Endodermal cell (in vitro differentiated cells): Measurements from ENCODE around the gene CACNA2D2. TPM values are rescaled to one million over a fixed set of nuclear protein-coding genes. Genes with fewer than 3 reads are reported as not detected.

Source experiments
- DNase-seq: peaks from one replicate; pipeline ENCODE4 v3.0.0-alpha.2; 2017
- H3K27ac ChIP-seq: 2 replicates; pipeline ENCODE4 v1.5.1; 2013; ENCODE audit warnings: mild to moderate bottlenecking, low read depth, low read length, moderate library complexity
- H3K27me3 ChIP-seq: 2 replicates; pipeline ENCODE4 v1.6.1; 2013; ENCODE audit warnings: mild to moderate bottlenecking, low read length, moderate library complexity; ENCODE audit not compliant: insufficient read depth, control insufficient read depth, poor library complexity, severe bottlenecking
- H3K36me3 ChIP-seq: 2 replicates; pipeline ENCODE4 v1.7.0; 2013; ENCODE audit warnings: mild to moderate bottlenecking, low read length, moderate library complexity; ENCODE audit not compliant: control insufficient read depth, insufficient read depth
- H3K4me1 ChIP-seq: one replicate; pipeline ENCODE4 v1.7.0; 2013; ENCODE audit warnings: low read length; ENCODE audit not compliant: control insufficient read depth, insufficient read depth
- H3K4me3 ChIP-seq: 2 replicates; pipeline ENCODE4 v1.5.1; 2013; ENCODE audit warnings: mild to moderate bottlenecking, low read length, moderate library complexity
- H3K9ac ChIP-seq: 2 replicates; pipeline ENCODE4 v1.6.1; 2013; ENCODE audit warnings: mild to moderate bottlenecking, low read length, moderate library complexity; ENCODE audit not compliant: poor library complexity, severe bottlenecking; ENCODE audit errors: extremely low read depth
- H3K9me3 ChIP-seq: 2 replicates; pipeline ENCODE4 v1.6.1; 2013; ENCODE audit warnings: mild to moderate bottlenecking, low read length, moderate library complexity; ENCODE audit not compliant: control insufficient read depth
- H3K27ac Mint-ChIP-seq: 2 replicates; pipeline ENCODE4 v1.8.0; 2020; ENCODE audit warnings: mixed read lengths
- H3K27me3 Mint-ChIP-seq: 2 replicates; pipeline ENCODE4 v1.8.0; 2021; ENCODE audit warnings: mild to moderate bottlenecking, mixed read lengths; ENCODE audit not compliant: insufficient read depth
- H3K36me3 Mint-ChIP-seq: 2 replicates; pipeline ENCODE4 v1.8.0; 2020; ENCODE audit warnings: low read depth, mixed read lengths
- H3K4me1 Mint-ChIP-seq: 2 replicates; pipeline ENCODE4 v1.8.0; 2020; ENCODE audit warnings: mixed read lengths
- H3K4me3 Mint-ChIP-seq: 2 replicates; pipeline ENCODE4 v1.8.0; 2020; ENCODE audit warnings: mild to moderate bottlenecking, moderate library complexity, mixed read lengths
- H3K9me3 Mint-ChIP-seq: 2 replicates; pipeline ENCODE4 v1.8.0; 2020; ENCODE audit warnings: mild to moderate bottlenecking, mixed read lengths
- WGBS, 2 experiments: methylation state at CpG; one replicate each; pipeline versions ENCODE4 v1.1.5 to v1.1.7; 2013; ENCODE audit warnings: missing lambda C conversion rate in 2 of 2, mixed read lengths in 1 of 2; ENCODE audit not compliant: insufficient coverage in 1 of 2, insufficient read length in 1 of 2; 5-methylcytosine and 5-hydroxymethylcytosine counted together
- total RNA-seq, 2 donors: library from RNA; stranded (reverse); fragmentation: NEBNext Ultra II Directional in 1 of 2; extraction: Animal tissue kit (Norgen Biotek cat#: 25700) in 1 of 2; gene quantifications; 2 replicates in 1 of 2; 3 replicates in 1 of 2; pipeline ENCODE4 v1.2.1, GENCODE V29; 2021
- TF ChIP-seq, protein P1 (sequence below): fragments of 200-600 bp; sonication (generic); conservative IDR thresholded peaks from 2 replicates; pipeline ENCODE4 v1.5.0; 2021; ENCODE audit warnings: antibody characterized with exemption, mild to moderate bottlenecking

CACNA2D2 gene
- total RNA-seq, 2 donors from 2014 or later = 17.6 to 20.7 TPM

DNA sequence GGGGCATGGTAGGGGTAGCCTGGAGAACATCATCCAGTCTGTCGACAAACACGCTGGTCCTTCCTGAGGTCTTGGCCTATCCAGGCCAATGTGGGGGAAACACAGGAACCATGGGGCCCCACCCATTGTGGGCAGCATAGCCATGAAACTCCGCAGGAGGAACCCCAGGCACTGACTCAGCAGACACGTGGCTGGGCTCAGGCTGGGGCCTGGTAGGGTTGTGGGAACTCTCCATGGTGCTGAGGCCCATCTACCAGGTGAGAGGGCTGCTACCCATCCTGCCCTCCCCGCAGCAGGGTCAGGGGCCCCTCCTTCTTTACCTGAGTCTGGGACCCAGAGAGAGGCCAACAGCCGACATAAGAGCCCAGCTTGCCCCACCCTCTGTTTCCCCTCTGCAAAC, 22.6 kb upstream of the CACNA2D2 start:
- H3K9me3 ChIP-seq = no peaks in the 10 kb centered on the region
- H3K9me3 Mint-ChIP-seq = no peaks in the 10 kb centered on the region
- no peak overlapping the region for H3K4me3 ChIP-seq
- no peak overlapping the region for H3K4me3 Mint-ChIP-seq
- H3K36me3 Mint-ChIP-seq = no peaks in the 10 kb centered on the region
- H3K27ac ChIP-seq = no peak overlapping the region
- H3K27me3 Mint-ChIP-seq = peaks cover 13% of the 10 kb centered on the region
- no peaks in the 10 kb centered on the region for H3K4me1 ChIP-seq
- 41 to 43% methylated on average over 4 to 6 of the region's 6 CpGs for WGBS, 2 experiments
- H3K36me3 ChIP-seq = no peaks in the 10 kb centered on the region
- TF ChIP-seq, protein P1, sequence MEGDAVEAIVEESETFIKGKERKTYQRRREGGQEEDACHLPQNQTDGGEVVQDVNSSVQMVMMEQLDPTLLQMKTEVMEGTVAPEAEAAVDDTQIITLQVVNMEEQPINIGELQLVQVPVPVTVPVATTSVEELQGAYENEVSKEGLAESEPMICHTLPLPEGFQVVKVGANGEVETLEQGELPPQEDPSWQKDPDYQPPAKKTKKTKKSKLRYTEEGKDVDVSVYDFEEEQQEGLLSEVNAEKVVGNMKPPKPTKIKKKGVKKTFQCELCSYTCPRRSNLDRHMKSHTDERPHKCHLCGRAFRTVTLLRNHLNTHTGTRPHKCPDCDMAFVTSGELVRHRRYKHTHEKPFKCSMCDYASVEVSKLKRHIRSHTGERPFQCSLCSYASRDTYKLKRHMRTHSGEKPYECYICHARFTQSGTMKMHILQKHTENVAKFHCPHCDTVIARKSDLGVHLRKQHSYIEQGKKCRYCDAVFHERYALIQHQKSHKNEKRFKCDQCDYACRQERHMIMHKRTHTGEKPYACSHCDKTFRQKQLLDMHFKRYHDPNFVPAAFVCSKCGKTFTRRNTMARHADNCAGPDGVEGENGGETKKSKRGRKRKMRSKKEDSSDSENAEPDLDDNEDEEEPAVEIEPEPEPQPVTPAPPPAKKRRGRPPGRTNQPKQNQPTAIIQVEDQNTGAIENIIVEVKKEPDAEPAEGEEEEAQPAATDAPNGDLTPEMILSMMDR = no peak
- DNase-seq = peak; percentile 94
- H3K27ac Mint-ChIP-seq = no peak overlapping the region
- H3K27me3 ChIP-seq = peaks cover 11% of the 10 kb centered on the region
- peaks cover 22% of the 10 kb centered on the region for H3K4me1 Mint-ChIP-seq
- no peak overlapping the region for H3K9ac ChIP-seq

DNA sequence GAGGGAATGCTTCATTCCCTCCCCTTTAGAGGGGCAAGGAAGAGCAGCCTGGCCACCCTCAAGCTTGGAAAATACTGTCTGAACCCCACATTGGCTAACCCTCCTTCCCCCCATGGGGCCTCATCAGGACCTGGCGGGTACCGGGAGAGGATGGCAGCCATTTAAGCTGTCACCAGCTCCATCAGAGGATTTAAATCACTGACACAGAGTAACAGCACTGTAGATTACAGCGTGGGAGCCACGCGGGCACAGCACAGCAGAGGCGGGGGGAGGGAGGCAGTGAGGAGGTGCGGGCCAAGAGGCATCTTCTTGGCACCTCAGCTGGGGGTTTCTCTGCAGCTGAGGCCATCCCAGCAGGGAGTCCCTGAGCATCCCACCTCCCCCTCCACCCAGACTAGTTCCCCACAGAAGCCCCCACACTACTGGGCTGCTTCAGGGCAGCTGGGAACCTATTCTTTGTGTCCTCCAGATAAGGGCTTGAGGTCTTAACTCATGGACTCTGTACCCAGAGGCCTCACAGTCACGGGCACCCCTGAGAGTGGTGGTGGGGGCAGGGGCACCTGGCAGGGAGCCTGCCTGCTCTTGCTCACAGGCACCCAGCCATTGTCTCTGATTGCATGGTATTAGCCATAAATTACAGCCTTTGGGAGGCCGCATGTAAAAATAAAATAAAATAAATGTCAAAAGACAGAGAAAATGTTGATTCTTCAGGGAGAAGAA, 21.9 kb upstream of the CACNA2D2 start:
- H3K27me3 Mint-ChIP-seq = peaks cover 8% of the 10 kb centered on the region
- no peak overlapping the region for H3K9ac ChIP-seq
- H3K27me3 ChIP-seq = peaks cover 5% of the 10 kb centered on the region
- no peaks in the 10 kb centered on the region for H3K36me3 ChIP-seq
- H3K4me1 ChIP-seq = no peaks in the 10 kb centered on the region
- H3K9me3 Mint-ChIP-seq = no peaks in the 10 kb centered on the region
- no peak overlapping the region for H3K4me3 Mint-ChIP-seq
- 79 to 84% methylated on average over 5 to 9 of the region's 9 CpGs for WGBS, 2 experiments
- peaks cover 28% of the 10 kb centered on the region for H3K4me1 Mint-ChIP-seq
- DNase-seq = peak; percentile 45
- TF ChIP-seq, protein P1 = no peak
- no peak overlapping the region for H3K27ac Mint-ChIP-seq
- H3K36me3 Mint-ChIP-seq = no peaks in the 10 kb centered on the region
- H3K9me3 ChIP-seq = no peaks in the 10 kb centered on the region
- H3K27ac ChIP-seq = no peak overlapping the region
- H3K4me3 ChIP-seq = no peak overlapping the region

DNA sequence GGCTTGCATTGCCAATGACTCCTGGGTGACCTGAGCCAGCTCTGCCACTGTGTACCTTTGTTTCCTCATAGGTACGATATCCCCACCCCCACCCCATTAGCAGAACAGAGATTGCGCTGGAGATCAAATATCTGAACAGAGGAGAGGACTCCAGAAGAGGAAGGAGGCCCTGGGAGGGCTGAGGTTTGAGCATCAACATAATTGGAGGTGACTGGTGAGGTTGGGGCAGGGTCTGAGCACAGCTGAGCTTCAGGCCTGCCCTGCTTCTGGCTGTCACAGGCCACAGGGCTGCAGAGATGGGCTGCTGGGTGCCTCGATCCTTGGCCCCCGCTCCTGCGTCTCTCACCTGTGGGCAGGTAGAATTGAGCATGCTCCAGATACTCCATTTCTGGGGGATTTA, 21.3 kb upstream of the CACNA2D2 start:
- TF ChIP-seq, protein P1 = no peak
- no peaks in the 10 kb centered on the region for H3K9me3 ChIP-seq
- H3K4me3 ChIP-seq = no peak overlapping the region
- H3K27ac ChIP-seq = no peak overlapping the region
- H3K4me1 ChIP-seq = no peaks in the 10 kb centered on the region
- Mint-ChIP-seq H3K36me3 (no peaks in the 10 kb centered on the region), H3K4me3 (no peak overlapping the region), H3K9me3 (no peaks in the 10 kb centered on the region), H3K27ac (no peak overlapping the region), H3K27me3 (peaks cover 3% of the 10 kb centered on the region), H3K4me1 (peaks cover 30% of the 10 kb centered on the region)
- H3K9ac ChIP-seq = no peak overlapping the region
- WGBS, 2 experiments = 90 to 100% methylated on average over 1 to 5 of the region's 5 CpGs
- DNase-seq = peak; percentile 36
- H3K36me3 ChIP-seq = no peaks in the 10 kb centered on the region
- peaks cover 1% of the 10 kb centered on the region for H3K27me3 ChIP-seq
